Measurements from ENCODE around the gene ASPN.

The ASPN gene

GRCh38 chr9:92513349-92513748 lies 31.0 kb upstream of the ASPN start:
- H3K27ac Mint-ChIP-seq: no peak overlapping the region
- H3K4me1 Mint-ChIP-seq (ENCODE audit: low read depth): peaks cover 12% of the 10 kb centered on the region
- no peaks in the 10 kb centered on the region for H3K9me3 Mint-ChIP-seq
- intact Hi-C loops (cut with micrococcal nuclease): no loop called here
- H3K36me3 Mint-ChIP-seq (ENCODE audit: low read depth): no peaks in the 10 kb centered on the region
- no peak overlapping the region for H3K4me3 Mint-ChIP-seq
- H3K27me3 Mint-ChIP-seq: no peaks in the 10 kb centered on the region

GRCh38 chr9:92512622-92513021 lies 30.3 kb upstream of the ASPN start:
- no peaks in the 10 kb centered on the region for H3K9me3 Mint-ChIP-seq
- intact Hi-C loops (cut with micrococcal nuclease): no loop called here
- no peaks in the 10 kb centered on the region for H3K36me3 Mint-ChIP-seq (ENCODE audit: low read depth)
- H3K4me1 Mint-ChIP-seq (ENCODE audit: low read depth): peaks cover 12% of the 10 kb centered on the region
- H3K4me3 Mint-ChIP-seq: no peak overlapping the region
- H3K27me3 Mint-ChIP-seq: no peaks in the 10 kb centered on the region
- no peak overlapping the region for H3K27ac Mint-ChIP-seq

GRCh38 chr9:92510747-92511146 lies 28.4 kb upstream of the ASPN start:
- H3K36me3 Mint-ChIP-seq (ENCODE audit: low read depth): no peaks in the 10 kb centered on the region
- no peak overlapping the region for H3K27ac Mint-ChIP-seq
- H3K4me3 Mint-ChIP-seq: no peak overlapping the region
- no peaks in the 10 kb centered on the region for H3K27me3 Mint-ChIP-seq
- intact Hi-C loops (cut with micrococcal nuclease): no loop called here
- H3K9me3 Mint-ChIP-seq: no peaks in the 10 kb centered on the region
- H3K4me1 Mint-ChIP-seq (ENCODE audit: low read depth): peaks cover 12% of the 10 kb centered on the region

- Mint-ChIP-seq H3K27ac (no peak overlapping the region), H3K9me3 (no peaks in the 10 kb centered on the region), H3K27me3 (no peaks in the 10 kb centered on the region), H3K36me3 (ENCODE audit: low read depth) (no peaks in the 10 kb centered on the region), H3K4me3 (no peak overlapping the region), H3K4me1 (ENCODE audit: low read depth) (peaks cover 12% of the 10 kb centered on the region)
- intact Hi-C loops (cut with micrococcal nuclease): no loop called here
These were observed 26.7 kb upstream of the ASPN start for GRCh38 chr9:92509050-92509449.

- no peaks in the 10 kb centered on the region for H3K27me3 Mint-ChIP-seq
- intact Hi-C loops (cut with micrococcal nuclease): no loop called here
- no peak overlapping the region for H3K27ac Mint-ChIP-seq
- H3K4me3 Mint-ChIP-seq: no peak overlapping the region
- H3K9me3 Mint-ChIP-seq: no peaks in the 10 kb centered on the region
- peaks cover 12% of the 10 kb centered on the region for H3K4me1 Mint-ChIP-seq (ENCODE audit: low read depth)
- no peaks in the 10 kb centered on the region for H3K36me3 Mint-ChIP-seq (ENCODE audit: low read depth)
These were observed 25.9 kb upstream of the ASPN start for GRCh38 chr9:92508018-92508820.

- no peaks in the 10 kb centered on the region for H3K36me3 Mint-ChIP-seq (ENCODE audit: low read depth)
- no peak overlapping the region for H3K27ac Mint-ChIP-seq
- H3K9me3 Mint-ChIP-seq: no peaks in the 10 kb centered on the region
- no peak overlapping the region for H3K4me3 Mint-ChIP-seq
- H3K27me3 Mint-ChIP-seq: no peaks in the 10 kb centered on the region
- H3K4me1 Mint-ChIP-seq (ENCODE audit: low read depth): peaks cover 12% of the 10 kb centered on the region
- intact Hi-C loops (cut with micrococcal nuclease): no loop called here
These were observed 25.2 kb upstream of the ASPN start for GRCh38 chr9:92507496-92507895.

- Mint-ChIP-seq H3K27ac (no peak overlapping the region), H3K9me3 (no peaks in the 10 kb centered on the region)
These were observed 24.7 kb upstream of the ASPN start for GRCh38 chr9:92507005-92507404.

GRCh38 chr9:92506184-92506857 lies 24.0 kb upstream of the ASPN start:
- H3K27me3 Mint-ChIP-seq: no peaks in the 10 kb centered on the region
- intact Hi-C loops (cut with micrococcal nuclease): no loop called here
- no peak overlapping the region for H3K4me3 Mint-ChIP-seq
- no peak overlapping the region for H3K27ac Mint-ChIP-seq
- H3K36me3 Mint-ChIP-seq (ENCODE audit: low read depth): no peaks in the 10 kb centered on the region
- H3K9me3 Mint-ChIP-seq: no peaks in the 10 kb centered on the region
- peaks cover 9% of the 10 kb centered on the region for H3K4me1 Mint-ChIP-seq (ENCODE audit: low read depth)

More at GRCh38 chr9:92507005-92507404, 24.7 kb upstream of the ASPN start:
- Mint-ChIP-seq H3K4me1 (ENCODE audit: low read depth) (peaks cover 12% of the 10 kb centered on the region), H3K27me3 (no peaks in the 10 kb centered on the region), H3K36me3 (ENCODE audit: low read depth) (no peaks in the 10 kb centered on the region), H3K4me3 (no peak overlapping the region)
- intact Hi-C loops (cut with micrococcal nuclease): no loop called here

- Mint-ChIP-seq H3K9me3 (no peaks in the 10 kb centered on the region), H3K36me3 (ENCODE audit: low read depth) (no peaks in the 10 kb centered on the region), H3K27me3 (no peaks in the 10 kb centered on the region), H3K4me3 (no peak overlapping the region), H3K27ac (no peak overlapping the region), H3K4me1 (ENCODE audit: low read depth) (no peaks in the 10 kb centered on the region)
- intact Hi-C loops (cut with micrococcal nuclease): loop anchor here (5.0 kb wide), 1 partner anchor 127 kb away; no protein-coding TSS in a partner anchor
These were observed 22.6 kb upstream of the ASPN start for GRCh38 chr9:92504881-92505280.

GRCh38 chr9:92503156-92503555 lies 20.9 kb upstream of the ASPN start:
- Mint-ChIP-seq H3K9me3 (no peaks in the 10 kb centered on the region), H3K4me1 (ENCODE audit: low read depth) (no peaks in the 10 kb centered on the region), H3K27me3 (no peaks in the 10 kb centered on the region), H3K27ac (no peak overlapping the region), H3K36me3 (ENCODE audit: low read depth) (no peaks in the 10 kb centered on the region), H3K4me3 (no peak overlapping the region)
- intact Hi-C loops (cut with micrococcal nuclease): loop anchor here (5.0 kb wide), 1 partner anchor 129 kb away; no protein-coding TSS in a partner anchor

- H3K4me3 Mint-ChIP-seq: no peak overlapping the region
- H3K36me3 Mint-ChIP-seq (ENCODE audit: low read depth): no peaks in the 10 kb centered on the region
- no peaks in the 10 kb centered on the region for H3K27me3 Mint-ChIP-seq
- intact Hi-C loops (cut with micrococcal nuclease): loop anchor here (5.0 kb wide), 1 partner anchor 130 kb away; no protein-coding TSS in a partner anchor
- H3K27ac Mint-ChIP-seq: no peak overlapping the region
- H3K4me1 Mint-ChIP-seq (ENCODE audit: low read depth): no peaks in the 10 kb centered on the region
- H3K9me3 Mint-ChIP-seq: no peaks in the 10 kb centered on the region
These were observed 19.5 kb upstream of the ASPN start for GRCh38 chr9:92501671-92502393.

GRCh38 chr9:92500725-92501124 lies 18.4 kb upstream of the ASPN start:
- Mint-ChIP-seq H3K36me3 (ENCODE audit: low read depth) (no peaks in the 10 kb centered on the region), H3K9me3 (no peaks in the 10 kb centered on the region), H3K4me1 (ENCODE audit: low read depth) (no peaks in the 10 kb centered on the region), H3K27ac (no peak overlapping the region), H3K4me3 (no peak overlapping the region), H3K27me3 (no peaks in the 10 kb centered on the region)
- intact Hi-C loops (cut with micrococcal nuclease): loop anchor here (5.0 kb wide), 1 partner anchor 132 kb away; no protein-coding TSS in a partner anchor

GRCh38 chr9:92499701-92500100 lies 17.4 kb upstream of the ASPN start:
- Mint-ChIP-seq H3K9me3 (no peaks in the 10 kb centered on the region), H3K36me3 (ENCODE audit: low read depth) (no peaks in the 10 kb centered on the region), H3K27ac (no peak overlapping the region), H3K27me3 (no peaks in the 10 kb centered on the region), H3K4me1 (ENCODE audit: low read depth) (no peaks in the 10 kb centered on the region), H3K4me3 (no peak overlapping the region)
- intact Hi-C loops (cut with micrococcal nuclease): loop anchor here (5.0 kb wide), 1 partner anchor 133 kb away; no protein-coding TSS in a partner anchor

Measured in dendritic cell treated with granulocyte-macrophage colony-stimulating factor and Interleukin-4, amounts not matched to agents 40 ng/mL and 50 ng/mL, for 4 days (primary cell).